Lung (tissue), 12 donors: ENCODE measurements around the gene CPXM2. TPM values are rescaled to one million over a fixed set of nuclear protein-coding genes. Genes with fewer than 3 reads are reported as not detected.

Experiments used
- ATAC-seq: fragments of 200-7000 bp; cut with Tn5 transposase; one replicate; pipeline ENCODE4 v1.9.1; 2020; ENCODE audit warnings: moderate number of reproducible peaks; ENCODE audit not compliant: insufficient read depth, low FRiP score
- DNase-seq, 3 donors: peaks; one replicate each; pipeline ENCODE4 v3.0.0-alpha.2; 2013 to 2017
- H3K27ac ChIP-seq, 2 donors: one replicate each; pipeline ENCODE4 v1.5.1; 2013; ENCODE audit warnings: mild to moderate bottlenecking in 2 of 2, moderate library complexity in 2 of 2, control low read depth in 1 of 2, inconsistent platforms in 1 of 2, low read depth in 1 of 2, low read length in 1 of 2
- H3K27me3 ChIP-seq, 3 donors: one replicate each; pipeline ENCODE4 v1.5.1; 2013; ENCODE audit warnings: low read length in 2 of 3; ENCODE audit not compliant: control insufficient read depth in 3 of 3, insufficient read depth in 3 of 3
- H3K36me3 ChIP-seq, 4 donors: one replicate each; pipeline ENCODE4 v1.5.1; 2013; ENCODE audit warnings: low read length in 4 of 4, mild to moderate bottlenecking in 1 of 4, moderate library complexity in 1 of 4; ENCODE audit not compliant: control insufficient read depth in 4 of 4, insufficient read depth in 4 of 4
- H3K4me1 ChIP-seq, 5 donors: one replicate each; pipeline ENCODE4 v1.5.1; 2013; ENCODE audit warnings: low read length in 5 of 5, mild to moderate bottlenecking in 2 of 5, moderate library complexity in 1 of 5; ENCODE audit not compliant: control insufficient read depth in 5 of 5, insufficient read depth in 5 of 5
- H3K4me3 ChIP-seq: one replicate; pipeline ENCODE4 v1.5.1; 2013; ENCODE audit warnings: mild to moderate bottlenecking, control low read depth, moderate library complexity
- H3K9ac ChIP-seq, 2 donors: one replicate each; pipeline ENCODE4 v1.5.1; 2013; ENCODE audit warnings: low read length in 2 of 2, control low read depth in 1 of 2; ENCODE audit not compliant: insufficient read depth in 1 of 2
- H3K9me3 ChIP-seq, 4 donors: one replicate each; pipeline ENCODE4 v1.5.1; 2013; ENCODE audit warnings: low read length in 3 of 4, mild to moderate bottlenecking in 1 of 4, moderate library complexity in 1 of 4; ENCODE audit not compliant: control insufficient read depth in 4 of 4, insufficient read depth in 3 of 4
- WGBS, 2 donors: extraction: QIAGEN DNeasy Blood & Tissue Kit; methylation state at CpG; one replicate each; pipeline ENCODE4 v1.1.7; 2013; 5-methylcytosine and 5-hydroxymethylcytosine counted together
- polyA plus RNA-seq, 2 donors: library from polyadenylated mRNA; stranded (reverse); fragments of 200-250 nt; gene quantifications; one replicate each; pipeline ENCODE4 v1.2.1, GENCODE V29; 2013
- total RNA-seq, 2 donors: library from RNA; depleted of rRNA in 1 of 2; stranded (reverse); fragments of >200 nt in 1 of 2; gene quantifications; one replicate each; pipeline ENCODE4 v1.2.1, GENCODE V29; 2014 to 2021
- TF ChIP-seq, protein P1 (sequence below): IDR thresholded peaks from 2 replicates; pipeline ENCODE4 v1.5.1; 2012; ENCODE audit warnings: mild to moderate bottlenecking; ENCODE audit errors: control extremely low read depth, extremely low read depth
- donor health status: control.
- donor health status: control.
- donor health status: Bipolar disorder and iron deficiency.
- donor health status: healthy.
- donor health status: DM: yes; HTN: yes; CAD: no.

Gene CPXM2
- total and polyA plus RNA-seq, 4 donors, result 0.66 to 5.0 (median 2.1) TPM

DNA sequence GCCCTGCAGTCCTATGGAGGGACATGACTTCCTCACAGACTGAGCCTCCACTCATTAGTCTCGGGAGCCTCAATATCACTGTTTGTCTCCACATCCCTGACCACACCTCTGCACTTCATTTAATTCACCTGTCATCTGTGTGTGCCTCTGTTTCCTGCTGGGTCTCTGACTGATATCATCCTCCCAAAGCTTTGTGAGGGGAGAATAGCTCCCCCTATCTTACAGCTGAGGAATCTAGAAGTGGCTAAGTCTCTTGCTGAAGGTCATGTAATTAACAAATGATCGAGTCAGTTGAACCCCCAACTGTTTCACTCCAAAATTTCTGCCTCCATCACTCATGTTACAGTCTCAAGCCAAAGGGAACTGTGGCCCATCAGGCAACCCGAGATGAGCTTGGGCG, 5.5 kb upstream of the CPXM2 start:
- no peak for ATAC-seq
- TF ChIP-seq, protein P1, sequence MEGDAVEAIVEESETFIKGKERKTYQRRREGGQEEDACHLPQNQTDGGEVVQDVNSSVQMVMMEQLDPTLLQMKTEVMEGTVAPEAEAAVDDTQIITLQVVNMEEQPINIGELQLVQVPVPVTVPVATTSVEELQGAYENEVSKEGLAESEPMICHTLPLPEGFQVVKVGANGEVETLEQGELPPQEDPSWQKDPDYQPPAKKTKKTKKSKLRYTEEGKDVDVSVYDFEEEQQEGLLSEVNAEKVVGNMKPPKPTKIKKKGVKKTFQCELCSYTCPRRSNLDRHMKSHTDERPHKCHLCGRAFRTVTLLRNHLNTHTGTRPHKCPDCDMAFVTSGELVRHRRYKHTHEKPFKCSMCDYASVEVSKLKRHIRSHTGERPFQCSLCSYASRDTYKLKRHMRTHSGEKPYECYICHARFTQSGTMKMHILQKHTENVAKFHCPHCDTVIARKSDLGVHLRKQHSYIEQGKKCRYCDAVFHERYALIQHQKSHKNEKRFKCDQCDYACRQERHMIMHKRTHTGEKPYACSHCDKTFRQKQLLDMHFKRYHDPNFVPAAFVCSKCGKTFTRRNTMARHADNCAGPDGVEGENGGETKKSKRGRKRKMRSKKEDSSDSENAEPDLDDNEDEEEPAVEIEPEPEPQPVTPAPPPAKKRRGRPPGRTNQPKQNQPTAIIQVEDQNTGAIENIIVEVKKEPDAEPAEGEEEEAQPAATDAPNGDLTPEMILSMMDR, result no peak
- WGBS, 2 donors, result 77% methylated on average over 4 of the region's 4 CpGs

DNA sequence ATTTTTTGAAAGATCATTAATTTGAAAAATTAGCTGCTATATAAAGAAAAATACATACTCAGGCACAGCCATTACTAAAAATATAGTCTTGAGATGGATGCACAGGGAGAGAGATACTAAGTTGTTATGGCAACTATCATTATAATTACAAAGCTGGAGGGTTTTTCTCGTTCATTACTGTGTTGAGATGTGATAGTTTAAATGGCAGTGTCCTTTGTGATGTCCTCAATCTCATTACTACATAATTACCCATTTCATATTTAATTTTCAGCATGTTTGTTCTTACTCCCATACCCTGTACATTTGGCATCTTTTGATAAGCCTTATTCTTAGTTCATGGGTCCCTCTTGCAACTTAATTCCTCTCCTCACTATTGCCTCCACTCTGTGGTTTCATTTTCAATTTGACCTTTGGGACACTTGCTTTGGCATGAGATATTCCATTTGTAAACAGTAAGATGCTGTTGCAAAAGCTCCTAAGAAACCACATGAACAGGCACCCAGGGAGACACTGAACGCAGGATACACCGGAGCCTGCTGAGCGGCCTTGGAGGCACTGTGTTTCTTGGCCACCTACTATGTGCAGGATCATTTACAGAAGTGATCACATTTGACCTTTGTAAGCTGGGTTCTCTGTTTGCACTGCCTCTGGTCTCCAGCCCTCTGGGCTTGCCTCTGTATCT, 4.8 kb upstream of the CPXM2 start:
- H3K4me1 ChIP-seq, result no peaks in the 10 kb centered on the region
- DNase-seq (no peak), ATAC-seq (no peak)
- no peak overlapping the region for H3K27ac ChIP-seq
- no peak overlapping the region for H3K4me3 ChIP-seq
- peaks cover under 1 to 11% (median 6%) of the 10 kb centered on the region in 3 donors for H3K27me3 ChIP-seq
- 69 to 81% methylated on average over 4 of the region's 4 CpGs for WGBS, 2 donors
- TF ChIP-seq, protein P1, result no peak
- H3K36me3 ChIP-seq, result no peaks in the 10 kb centered on the region
- no peak overlapping the region for H3K9ac ChIP-seq
- H3K9me3 ChIP-seq, result peaks cover 0 to 6% (median 3%) of the 10 kb centered on the region in 4 donors

More for the DNA sequence above, 5.5 kb upstream of the CPXM2 start:
- H3K4me3 ChIP-seq, result no peak overlapping the region
- H3K27ac ChIP-seq, result no peak overlapping the region
- no peaks in the 10 kb centered on the region for H3K36me3 ChIP-seq
- no peaks in the 10 kb centered on the region for H3K4me1 ChIP-seq
- H3K9ac ChIP-seq, result no peak overlapping the region
- peaks cover 0 to 8% (median 3%) of the 10 kb centered on the region in 3 donors for H3K27me3 ChIP-seq
- peaks cover 0 to 6% (median 3%) of the 10 kb centered on the region in 4 donors for H3K9me3 ChIP-seq
- no peak for DNase-seq

DNA sequence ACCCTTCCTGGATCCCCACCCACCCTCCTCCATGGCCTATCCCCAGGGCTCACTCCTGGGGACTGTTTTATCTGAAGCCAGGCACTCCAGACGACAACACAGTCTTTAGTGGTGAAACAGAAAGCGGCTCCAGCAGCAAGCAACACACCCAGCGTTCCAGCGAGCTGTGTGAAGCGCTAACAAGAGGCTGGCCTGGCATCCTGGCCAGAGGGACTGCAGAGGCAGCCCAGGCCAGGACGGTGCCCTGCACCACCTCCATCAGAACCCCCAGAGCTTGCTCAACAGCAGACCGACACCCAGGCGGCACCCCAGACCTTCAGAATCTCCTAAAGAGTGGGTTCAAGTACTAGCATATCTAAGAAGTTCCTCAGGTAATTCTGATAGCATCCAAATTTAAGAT, 2.0 kb upstream of the CPXM2 start:
- no peak for ATAC-seq
- no peaks in the 10 kb centered on the region for H3K4me1 ChIP-seq
- no peak overlapping the region for H3K27ac ChIP-seq
- TF ChIP-seq, protein P1, result no peak
- H3K9me3 ChIP-seq, result peaks cover 0 to 6% (median 0%) of the 10 kb centered on the region in 4 donors
- no peak overlapping the region for H3K4me3 ChIP-seq
- H3K9ac ChIP-seq, result no peak overlapping the region
- H3K27me3 ChIP-seq, result peaks cover 4 to 21% (median 18%) of the 10 kb centered on the region in 3 donors
- H3K36me3 ChIP-seq, result no peaks in the 10 kb centered on the region
- WGBS, 2 donors, result 86 to 91% methylated on average over 8 of the region's 8 CpGs
- DNase-seq, result no peak

DNA sequence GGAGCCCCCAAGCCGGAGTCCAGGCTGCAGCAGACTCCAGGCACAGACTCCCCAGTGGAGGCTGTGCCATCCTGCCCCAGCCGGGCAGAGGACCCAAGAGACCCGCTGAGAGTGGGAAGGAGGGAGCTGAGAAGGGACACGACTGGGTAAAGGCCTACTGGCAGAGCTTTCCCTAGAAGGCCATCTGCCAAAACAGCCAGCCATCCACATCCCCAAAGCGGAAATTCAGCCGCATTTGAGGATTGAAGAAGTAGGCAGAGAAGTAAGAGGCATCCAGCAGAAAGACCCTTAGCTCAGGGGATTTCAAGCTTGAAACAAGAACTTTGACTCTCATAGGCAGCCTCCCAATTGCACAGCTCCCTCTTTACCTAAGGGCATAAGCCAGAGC, 857 bp downstream of the CPXM2 start:
- Histone ChIP-seq H3K27ac (no peak overlapping the region), H3K4me1 (no peaks in the 10 kb centered on the region), H3K36me3 (no peaks in the 10 kb centered on the region), H3K4me3 (no peak overlapping the region), H3K9me3 (peaks cover 0 to 6% (median 0%) of the 10 kb centered on the region in 4 donors), H3K9ac (peak overlapping the region in 1 of 2 donors; percentile 31), H3K27me3 (peaks cover 4 to 21% (median 18%) of the 10 kb centered on the region in 3 donors)
- TF ChIP-seq, protein P1, result no peak
- 44 to 64% methylated on average over 6 of the region's 6 CpGs for WGBS, 2 donors
- DNase-seq (no peak), ATAC-seq (no peak)
